Measurements from ENCODE around the gene NIN.
"Not testable (repeated sequence)": the region's sequence is repeated elsewhere in the genome, so short reads cannot be mapped to it uniquely, and the experiment has no call there.

Gene NIN

DNA sequence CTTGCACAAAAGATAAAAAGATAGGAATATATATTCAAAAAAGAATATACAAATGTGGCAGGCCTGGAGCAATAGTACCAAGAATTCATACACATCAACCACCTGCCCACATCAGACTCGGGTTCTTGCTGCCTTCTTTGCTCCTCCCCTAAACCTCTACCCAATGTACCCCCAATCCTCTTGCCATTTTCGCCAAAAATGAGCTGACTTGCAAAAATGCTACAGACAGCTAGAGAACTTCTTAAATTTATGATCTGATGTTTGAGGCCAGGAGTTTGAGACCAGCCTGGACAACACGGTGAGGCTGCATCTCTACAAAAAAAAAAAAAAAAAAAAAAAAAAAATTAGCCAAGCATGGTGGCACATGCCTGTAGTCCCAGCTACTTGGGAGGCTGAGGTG, 119.9 kb downstream of the NIN start:
- DNase-seq (ENCODE audit: low read depth), result no peak

DNA sequence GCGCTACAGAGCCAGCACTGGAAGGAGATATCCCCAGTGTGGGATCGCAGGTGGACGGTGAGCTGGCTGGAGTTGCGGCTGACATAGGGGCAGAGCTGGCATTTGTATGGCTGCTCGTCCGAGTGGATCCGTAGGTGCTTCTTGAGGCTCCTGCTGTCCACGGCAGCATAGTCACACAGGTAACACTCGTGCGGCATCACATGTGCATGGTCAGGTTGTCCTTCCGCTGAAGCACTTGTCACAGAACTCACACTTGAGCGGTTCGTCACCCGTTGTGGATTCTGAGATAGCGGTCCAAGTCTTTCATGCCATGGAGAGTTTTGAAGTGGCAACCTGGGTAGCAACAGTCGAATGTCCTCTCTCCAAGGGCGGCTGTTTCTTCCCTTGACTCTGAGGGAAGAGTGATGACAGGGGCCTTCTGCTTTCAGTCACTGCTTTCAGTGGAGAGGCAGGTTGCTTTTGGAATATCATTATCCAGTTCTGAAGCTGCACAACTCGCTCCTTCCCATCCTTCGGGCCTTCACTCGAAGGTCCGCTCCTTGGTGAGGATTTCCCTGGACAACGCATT, 125.9 kb downstream of the NIN start:
- DNase-seq (ENCODE audit: low read depth), result no peak

DNA sequence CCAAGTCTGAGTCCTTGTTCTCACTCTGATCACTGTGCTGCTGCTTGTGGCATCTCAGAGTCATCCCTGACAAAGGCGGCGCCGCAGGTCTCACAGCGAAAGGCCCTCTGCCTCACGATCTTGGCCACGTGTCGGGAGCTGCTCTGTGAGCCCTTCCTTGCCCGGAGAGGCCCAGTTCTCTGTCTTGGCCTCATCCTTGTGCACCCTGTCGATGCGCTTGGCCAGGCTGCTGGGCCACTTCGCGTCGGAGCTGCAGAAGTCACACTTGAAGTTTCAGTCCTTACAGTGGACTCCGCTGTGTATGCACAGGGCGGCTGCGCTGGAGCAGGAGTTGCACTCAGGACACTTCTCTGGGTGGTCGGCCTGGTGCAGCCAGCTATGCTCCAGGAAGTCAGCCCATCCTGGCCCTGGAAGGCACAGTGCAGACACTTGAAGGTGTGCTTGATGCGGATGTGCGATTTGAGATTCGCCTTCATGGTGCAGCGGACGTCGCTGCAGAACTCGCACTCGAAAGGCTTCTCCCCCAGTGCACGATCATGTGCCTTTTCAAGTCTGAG, 126.4 kb downstream of the NIN start:
- no peak for DNase-seq (ENCODE audit: low read depth)

DNA sequence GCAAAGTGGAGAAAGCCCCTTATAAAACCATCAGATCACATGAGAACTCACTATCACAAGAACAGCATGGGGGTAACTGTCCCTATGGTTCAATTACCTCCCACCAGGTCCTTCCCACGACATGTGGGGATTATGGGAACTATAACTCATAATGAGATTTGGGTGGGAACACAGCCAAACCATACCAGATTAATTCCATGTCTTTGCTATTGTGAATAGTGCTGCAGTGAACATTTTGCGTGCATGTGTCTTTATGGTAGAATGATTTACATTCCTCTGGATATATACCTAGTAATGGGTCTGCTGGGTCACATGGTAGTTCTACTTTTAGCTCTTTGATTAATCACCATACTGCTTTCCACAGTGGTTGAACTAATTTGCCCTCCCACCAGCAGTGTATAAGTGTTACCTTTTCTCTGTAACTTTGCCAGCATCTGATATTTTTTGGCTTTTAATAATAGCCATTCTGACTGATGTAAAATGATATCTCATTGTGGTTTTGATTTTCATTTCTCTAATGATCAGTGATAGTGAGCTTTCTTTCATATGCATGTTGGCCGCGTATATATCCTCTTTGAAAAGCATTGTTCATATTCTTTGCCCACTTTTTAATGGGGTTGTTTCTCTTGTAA, 133.2 kb downstream of the NIN start:
- no peak for DNase-seq (ENCODE audit: low read depth)

DNA sequence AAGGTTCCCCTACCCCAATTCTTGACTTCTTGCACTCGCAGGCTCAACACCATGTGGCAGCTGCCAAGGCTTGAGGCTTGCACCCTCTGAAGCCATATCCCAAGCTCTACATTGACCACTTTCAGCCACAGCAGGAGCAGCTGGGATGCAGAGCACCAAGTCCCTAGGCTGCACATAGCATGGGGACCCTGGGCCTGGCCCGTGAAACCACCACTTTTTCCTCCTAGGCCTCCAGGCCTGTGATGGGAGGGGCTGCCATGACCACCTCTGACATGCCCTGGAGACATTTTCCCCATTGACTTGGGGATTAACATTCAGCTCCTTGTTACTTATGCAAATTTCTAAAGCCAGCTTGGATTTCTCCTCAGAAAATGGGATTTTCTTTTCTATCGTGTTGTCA, 136.7 kb downstream of the NIN start:
- DNase-seq (ENCODE audit: low read depth), result not testable (repeated sequence)

DNA sequence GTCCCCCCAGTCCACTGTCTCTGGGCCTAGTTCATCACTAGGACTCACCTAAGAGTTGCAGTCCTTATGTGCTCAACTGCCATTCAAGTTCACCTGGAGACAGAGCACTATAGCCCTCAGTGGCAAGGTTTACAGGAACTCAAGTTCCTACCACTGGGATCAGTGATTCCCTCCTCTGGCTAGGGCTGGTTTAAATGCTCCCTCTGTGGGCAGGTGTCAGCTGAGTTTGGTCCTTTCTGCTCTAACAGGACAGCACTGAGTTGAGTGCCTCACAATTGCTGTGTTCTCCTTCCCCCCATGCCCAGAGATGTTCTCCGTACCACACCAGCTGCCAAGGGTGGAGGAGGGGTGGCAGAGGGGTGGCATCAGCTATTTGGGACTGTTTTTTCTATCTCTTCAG, 142.1 kb downstream of the NIN start:
- DNase-seq (ENCODE audit: low read depth), result no peak

DNA sequence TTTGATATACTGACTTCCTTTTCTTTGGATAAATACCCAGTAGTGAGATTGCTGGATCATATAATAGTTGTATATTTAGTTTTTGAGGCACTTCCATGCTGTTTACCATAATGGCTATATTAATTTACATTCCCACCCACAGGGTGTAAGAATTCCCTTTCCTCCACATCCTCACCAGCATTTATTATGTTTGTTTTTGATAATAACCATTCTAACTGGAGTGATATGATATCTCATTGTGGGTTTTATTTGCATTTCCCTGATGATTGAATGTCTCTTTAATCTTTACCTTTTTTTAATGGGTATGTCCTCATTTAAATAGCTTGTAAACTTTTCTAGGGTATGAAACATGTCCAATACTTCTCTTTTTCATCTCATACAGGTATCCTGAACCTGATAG, 151.3 kb downstream of the NIN start:
- DNase-seq (ENCODE audit: low read depth), result no peak

DNA sequence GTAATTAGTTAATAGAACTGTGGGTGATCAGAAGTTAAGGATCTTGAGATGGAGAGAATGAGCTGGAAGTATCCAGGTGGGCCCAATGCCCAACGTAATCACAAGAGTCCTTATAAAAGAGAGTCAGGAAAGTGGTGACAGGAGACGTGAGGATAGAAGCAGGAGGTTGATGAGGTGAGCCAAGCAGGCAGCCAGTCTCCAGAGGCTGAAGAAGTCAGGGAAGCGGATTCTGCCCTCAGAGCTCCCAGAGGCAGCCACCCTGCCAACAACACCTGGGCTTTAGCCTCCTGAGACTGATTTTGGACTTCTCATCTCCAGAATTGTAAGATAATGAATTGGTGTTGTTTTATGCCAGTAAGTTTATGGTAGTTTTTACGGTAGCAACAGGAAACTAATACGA, 152.8 kb downstream of the NIN start:
- no peak for DNase-seq (ENCODE audit: low read depth)

DNA sequence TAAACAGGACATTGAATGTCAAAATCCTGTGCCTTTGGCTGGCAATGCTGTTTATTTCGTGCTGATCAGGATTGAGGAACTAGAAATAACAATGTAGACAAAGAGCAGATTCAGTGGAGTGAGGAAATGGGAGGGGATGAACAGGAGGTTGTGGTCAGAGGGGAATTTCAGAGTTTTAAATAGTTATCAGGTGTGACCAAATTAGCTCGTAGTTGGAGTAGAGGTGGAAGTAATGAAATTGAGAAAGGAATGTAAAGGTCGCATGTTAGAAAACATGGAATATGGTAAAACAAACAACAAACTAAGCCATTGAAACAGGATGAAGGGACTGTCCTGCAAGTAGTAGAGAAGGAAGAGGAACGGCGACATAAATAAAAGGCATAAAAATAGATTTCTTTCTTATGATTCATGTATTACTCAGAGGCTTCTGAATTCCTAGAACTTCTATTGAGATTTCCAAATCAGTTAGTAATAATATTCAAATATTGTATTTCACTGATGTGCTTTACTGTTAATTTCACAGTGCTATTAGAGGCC, 153.4 kb downstream of the NIN start:
- no peak for DNase-seq (ENCODE audit: low read depth)

DNA sequence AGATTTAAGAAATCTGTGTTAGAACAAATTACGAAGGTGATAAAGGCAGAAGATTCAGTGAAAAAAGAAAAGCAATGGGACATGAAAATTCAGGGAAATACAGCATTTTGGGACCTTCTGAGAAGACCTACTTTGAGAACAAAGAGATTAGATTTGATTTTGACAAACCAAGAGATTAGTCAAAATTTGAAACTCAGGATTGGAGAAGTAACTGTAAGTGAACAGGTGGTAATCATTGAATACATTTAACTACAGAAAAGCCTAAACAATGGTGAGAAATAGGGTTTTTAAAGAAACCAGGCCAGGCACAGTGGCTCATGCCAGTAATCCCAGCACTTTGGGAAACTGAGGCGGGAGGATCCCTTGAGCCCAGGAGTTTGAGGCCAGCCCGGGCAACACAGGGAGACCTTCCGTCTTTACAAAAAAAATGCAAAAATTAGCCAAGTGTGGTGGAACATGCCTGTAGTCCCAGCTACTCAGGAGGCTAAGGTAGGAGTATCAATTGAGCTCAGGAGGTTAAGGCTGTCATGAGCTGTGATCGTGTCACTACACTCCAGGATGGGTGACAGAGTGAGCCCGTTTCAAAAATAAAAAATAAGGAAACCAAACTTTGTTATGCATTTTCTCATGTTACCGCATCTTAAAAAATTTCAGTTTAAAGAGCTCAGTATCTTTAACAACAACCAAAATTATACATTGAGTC, 154.0 kb downstream of the NIN start:
- DNase-seq (ENCODE audit: low read depth), result no peak

DNA sequence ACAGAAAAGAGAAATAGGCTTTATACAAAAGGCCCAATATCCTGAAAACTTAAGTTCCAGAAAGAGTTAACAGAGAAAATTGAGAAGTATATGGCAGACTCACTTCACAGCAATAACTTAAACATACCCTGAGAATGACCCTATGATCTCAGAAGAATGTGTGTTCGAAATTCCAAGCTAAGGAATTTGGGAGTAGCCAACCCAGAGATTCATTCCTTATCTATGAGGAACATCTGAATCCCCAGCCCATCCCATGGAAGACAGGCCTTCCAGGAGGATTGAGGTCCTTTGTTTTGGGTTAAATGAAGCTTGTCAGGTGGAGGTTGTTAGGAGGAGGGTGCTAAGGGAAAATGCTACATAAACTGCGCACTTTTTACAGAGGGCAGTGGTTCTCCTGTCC, 155.4 kb downstream of the NIN start:
- DNase-seq (ENCODE audit: low read depth), result no peak

DNA sequence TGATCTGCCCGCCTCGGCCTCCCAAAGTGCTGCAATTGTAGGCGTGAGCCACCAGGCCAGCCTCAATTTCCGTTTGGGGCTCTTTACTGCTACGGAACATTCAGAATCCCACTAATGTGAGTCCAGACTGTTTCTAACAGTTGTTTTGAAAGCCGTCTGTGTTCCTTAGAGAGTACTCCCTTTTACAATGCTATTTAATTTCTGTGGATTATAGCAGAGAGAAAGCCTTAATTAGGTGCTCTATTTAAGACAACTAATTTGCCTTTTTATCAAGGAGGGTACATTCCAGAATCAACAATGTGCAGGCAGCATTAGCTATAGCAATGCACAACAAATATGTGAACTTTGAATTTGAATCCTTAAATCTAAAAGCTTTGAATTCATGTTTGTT, 160.1 kb downstream of the NIN start:
- no peak for DNase-seq (ENCODE audit: low read depth)

DNA sequence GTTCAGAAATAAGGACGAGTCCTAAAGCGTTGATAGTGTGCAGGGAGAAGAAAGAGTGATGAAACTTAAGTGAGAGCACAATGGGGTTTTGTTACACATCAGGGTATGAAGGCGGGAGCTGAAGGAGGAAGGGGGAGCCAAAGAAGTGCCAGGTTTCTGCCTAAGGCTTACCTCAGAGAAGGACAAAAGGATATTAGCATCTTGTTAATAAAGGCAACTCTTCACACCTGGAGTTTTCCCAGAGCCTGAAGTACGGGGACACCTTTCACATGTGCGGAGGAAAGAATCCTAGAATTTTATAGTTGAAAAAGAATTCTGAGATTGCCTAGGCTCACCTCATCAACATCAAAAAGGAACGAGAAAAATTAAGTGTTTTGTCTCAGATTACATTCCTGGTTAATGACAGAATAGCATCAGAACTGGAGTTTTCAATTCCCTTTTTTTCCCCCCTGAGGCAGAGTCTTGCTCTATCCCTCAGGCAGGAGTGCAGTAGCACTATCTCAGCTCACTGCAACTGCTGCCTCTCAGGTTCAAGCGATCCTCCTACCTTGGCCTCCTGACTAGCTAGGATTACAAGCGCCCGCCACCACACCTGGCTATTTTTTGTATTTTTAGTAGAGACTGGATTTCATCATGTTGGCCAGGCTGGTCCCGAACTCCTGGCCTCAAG, 160.6 kb downstream of the NIN start:
- DNase-seq (ENCODE audit: low read depth), result no peak

Data from CMK (cell line).